GM12891 (cell line): ENCODE results near the gene CYP27A1.

Experiments used
- DNase-seq: peaks from one replicate; pipeline ENCODE4 v3.0.0; 2011; ENCODE audit warnings: low spot score; ENCODE audit not compliant: insufficient read length
- FAIRE-seq: peaks from 2 replicates; lab custom pipeline; 2011; peaks lifted over from hg19 to GRCh38; lab: Jason Lieb, UNC
- PAX5 ChIP-seq: IDR thresholded peaks from 2 replicates; pipeline ENCODE4 v1.6.1; 2011; ENCODE audit warnings: low read length, moderate library complexity, mild to moderate bottlenecking; ENCODE audit not compliant: insufficient read depth, severe bottlenecking
- POLR2A ChIP-seq: IDR thresholded peaks from 2 replicates; pipeline ENCODE4 v1.6.1; 2011; ENCODE audit warnings: low read depth, low read length, control low read depth
- POLR2AphosphoS5 ChIP-seq: IDR thresholded peaks from 2 replicates; pipeline ENCODE4 v1.6.1; 2011; ENCODE audit warnings: low read depth, low read length, control low read depth
- POU2F2 ChIP-seq: IDR thresholded peaks from 2 replicates; pipeline ENCODE4 v1.6.1; 2011; ENCODE audit warnings: low read depth, mild to moderate bottlenecking, control low read depth, low read length, moderate library complexity
- SPI1 ChIP-seq: IDR thresholded peaks from 2 replicates; pipeline ENCODE4 v1.6.1; 2011; ENCODE audit warnings: low read depth, low read length, control low read depth
- TAF1 ChIP-seq: IDR thresholded peaks from 2 replicates; pipeline ENCODE4 v1.6.1; 2011; ENCODE audit warnings: low read depth, low read length, control low read depth

The CYP27A1 gene

DNA sequence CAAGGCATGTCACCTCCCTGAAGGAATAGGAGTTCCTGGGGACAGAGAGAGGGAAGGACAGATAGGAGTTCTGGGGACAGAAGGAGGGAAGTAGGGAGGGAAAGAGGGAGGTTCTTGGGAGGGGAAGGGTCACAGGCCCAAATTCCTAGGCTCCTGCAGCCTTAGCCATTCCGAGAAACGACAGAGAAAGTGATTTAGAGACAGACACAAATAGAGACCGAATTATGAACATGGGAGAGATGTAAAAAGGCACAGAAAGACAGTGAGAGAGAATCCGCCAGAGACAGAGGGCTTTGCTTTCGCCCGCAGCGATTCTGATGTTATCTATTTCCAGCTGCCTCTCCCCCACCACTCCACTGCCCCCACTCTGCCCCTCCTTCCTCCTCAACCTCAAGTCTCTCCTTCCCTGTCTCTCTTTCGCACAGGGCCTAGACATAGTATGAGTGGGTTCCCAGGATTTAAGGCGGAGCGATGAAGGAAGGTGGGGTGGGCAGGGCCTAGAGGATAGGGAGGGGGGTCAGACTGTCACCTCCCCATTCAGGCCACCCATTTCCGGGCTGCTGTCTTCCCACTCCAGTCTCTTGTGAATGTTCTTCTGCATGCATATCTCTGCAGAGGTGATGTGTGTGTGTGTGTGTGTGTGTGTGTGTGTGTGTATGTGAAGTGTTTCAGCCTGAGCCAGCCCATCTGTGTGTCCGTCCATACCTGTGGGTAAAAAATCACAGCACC is 74.4 kb downstream of the CYP27A1 start:
- FAIRE-seq (no peak), DNase-seq (no peak)
- no peak for TF ChIP-seq SPI1

DNA sequence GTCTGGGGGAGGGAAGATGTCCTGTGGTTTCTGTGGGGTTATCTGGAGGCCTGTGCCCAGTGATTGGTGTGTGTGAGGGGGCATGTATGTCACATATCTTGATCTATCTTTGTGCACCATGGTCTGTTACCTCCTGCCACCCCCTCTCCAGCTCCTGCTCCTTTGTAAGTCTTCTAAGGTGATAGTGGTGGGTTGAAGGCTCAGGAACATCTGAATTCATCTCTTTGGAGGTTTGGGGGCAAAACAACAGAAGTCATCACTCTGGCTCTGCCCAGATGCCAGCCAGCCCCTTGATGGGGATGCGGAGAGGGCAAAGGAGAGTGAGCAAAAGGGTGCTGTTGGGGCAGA is 74.9 kb downstream of the CYP27A1 start:
- DNase-seq, result no peak
- TF ChIP-seq SPI1 (no peak), POLR2A (no peak)
- FAIRE-seq, result no peak

DNA sequence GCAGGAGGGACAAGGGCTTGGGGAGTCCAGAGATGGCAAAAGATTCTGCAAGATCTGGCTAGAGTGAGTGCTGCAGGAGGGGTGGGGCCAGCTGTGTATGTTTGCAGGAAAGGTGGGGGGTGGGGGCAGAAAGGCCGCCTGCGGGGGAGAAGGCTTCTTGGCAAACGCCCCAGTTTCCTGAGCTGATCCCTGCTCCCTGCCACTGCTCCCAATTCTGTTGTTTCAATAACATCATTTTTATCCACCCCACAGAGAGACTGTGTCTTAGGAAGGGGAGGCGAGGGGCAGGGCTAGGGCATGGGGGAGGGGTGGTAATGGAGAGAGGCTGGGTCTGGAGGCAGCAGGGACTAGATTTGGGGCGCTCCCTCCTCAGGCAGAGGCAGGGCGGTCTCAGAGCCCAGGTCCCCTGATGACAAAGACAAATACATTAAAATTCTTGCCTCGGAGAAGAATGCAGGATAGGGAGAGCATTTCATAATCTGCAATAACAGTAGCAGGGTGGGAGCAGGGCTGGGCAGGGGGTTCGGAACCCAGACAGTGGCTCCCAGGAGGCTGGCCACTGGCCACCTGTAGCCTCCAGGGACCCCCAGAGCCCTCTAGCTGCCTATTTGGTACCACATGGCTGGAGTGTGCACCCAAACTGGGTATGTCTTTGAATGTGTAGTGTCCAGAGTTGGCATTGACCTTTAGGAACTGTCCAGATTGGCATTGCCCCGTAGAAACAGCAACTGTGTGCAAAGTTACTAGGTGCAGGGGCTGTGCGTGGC is 75.6 kb downstream of the CYP27A1 start:
- no peak for TF ChIP-seq TAF1
- no peak for TF ChIP-seq SPI1
- no peak for TF ChIP-seq POLR2A
- TF ChIP-seq PAX5, result no peak
- FAIRE-seq (no peak), DNase-seq (no peak)

DNA sequence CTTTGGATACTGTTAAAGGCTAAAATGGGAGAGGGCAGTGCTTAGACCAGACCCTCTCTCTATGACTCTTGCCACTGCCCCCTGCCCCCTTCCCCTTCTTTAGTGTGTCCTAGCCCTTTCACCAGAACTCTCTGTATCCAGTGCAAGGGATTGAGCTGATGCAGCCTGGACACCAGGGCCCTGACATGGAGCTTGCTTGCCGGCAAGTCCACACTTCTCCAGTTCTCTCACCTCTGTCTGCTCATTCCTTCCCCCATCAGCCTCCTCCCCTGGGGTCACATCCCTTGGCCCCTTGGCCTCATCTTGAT is 76.1 kb downstream of the CYP27A1 start:
- TF ChIP-seq POLR2A, result no peak
- TF ChIP-seq SPI1, result no peak
- no peak for TF ChIP-seq POU2F2
- TF ChIP-seq POLR2AphosphoS5, result no peak
- no peak for TF ChIP-seq TAF1
- TF ChIP-seq PAX5, result no peak
- FAIRE-seq (no peak), DNase-seq (no peak)

DNA sequence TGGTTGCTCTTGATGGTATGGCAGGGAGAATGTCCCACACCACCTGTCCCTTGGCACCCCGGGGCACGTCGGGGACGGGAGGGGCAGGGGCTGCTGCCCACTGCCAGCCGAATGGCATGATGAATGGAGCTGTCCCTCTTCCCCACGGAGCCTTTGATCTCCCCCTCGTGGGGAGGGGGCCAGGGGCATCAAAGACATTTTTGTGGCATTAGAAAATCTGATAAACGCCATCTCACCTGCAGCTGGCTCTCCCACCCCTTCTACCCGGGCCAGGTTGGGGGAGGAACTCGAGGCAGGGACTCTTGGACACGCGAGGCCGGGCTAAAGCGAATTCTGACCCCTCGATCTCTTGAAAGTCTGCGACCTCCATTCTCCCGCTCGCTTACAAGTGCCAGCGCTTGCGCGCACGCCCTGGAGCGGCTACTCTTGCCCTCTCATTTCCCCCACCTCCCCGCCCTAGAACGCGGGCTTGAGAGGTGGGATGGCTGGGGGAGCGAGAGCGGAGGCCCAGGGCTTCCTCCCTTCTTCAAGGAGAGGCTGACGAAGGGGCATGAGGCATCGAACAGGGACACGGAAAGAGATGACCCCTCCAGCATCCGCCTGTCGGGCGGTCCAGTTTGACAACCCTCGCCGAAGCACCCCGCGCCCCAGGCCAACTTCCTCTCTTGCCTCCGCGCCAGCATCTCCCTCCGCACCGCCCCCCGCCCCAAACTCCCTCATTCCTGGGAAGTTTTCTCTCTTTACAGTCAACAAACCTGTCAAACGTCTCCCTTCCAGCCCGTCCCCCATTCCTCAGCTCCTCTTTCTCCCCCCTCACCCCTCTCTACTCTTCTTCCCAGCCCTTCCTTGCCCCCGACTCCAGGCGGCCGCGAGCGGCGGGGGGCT is 77.0 kb downstream of the CYP27A1 start:
- no peak for FAIRE-seq
- DNase-seq, result no peak
- TF ChIP-seq PAX5, result no peak
- TF ChIP-seq SPI1, result no peak
- no peak for TF ChIP-seq POLR2A
- no peak for TF ChIP-seq TAF1
- no peak for TF ChIP-seq POU2F2
- TF ChIP-seq POLR2AphosphoS5, result no peak

DNA sequence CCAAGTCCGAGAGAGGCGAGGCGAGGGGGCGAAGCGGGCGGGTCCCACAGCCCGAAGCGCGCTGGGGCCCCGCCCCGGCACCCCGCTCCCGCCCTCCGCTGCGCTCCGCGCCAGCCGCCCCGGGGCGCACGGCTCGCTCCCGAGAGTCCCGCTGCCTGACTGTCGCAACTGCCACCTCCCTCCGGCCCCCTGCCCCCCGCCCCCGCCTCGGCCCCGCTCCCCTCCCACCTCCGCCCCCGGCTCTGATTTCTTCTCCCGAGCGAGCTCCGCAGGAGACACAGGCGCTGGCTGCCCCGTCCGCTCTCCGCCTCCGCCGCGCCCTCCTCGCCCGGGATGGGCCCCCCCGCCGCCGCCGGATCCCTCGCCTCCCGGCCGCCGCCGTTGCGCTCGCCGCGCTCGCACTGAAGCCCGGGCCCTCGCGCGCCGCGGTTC is 77.6 kb downstream of the CYP27A1 start, which contains the start of gene WNT6:
Gene WNT6 (plus strand): TSS at position 250 of the 432 bp plus-strand sequence. CDS start 233 bp downstream, outside the sequence.
- TF ChIP-seq SPI1 (no peak), POLR2AphosphoS5 (no peak)
- FAIRE-seq (no peak), DNase-seq (no peak)

DNA sequence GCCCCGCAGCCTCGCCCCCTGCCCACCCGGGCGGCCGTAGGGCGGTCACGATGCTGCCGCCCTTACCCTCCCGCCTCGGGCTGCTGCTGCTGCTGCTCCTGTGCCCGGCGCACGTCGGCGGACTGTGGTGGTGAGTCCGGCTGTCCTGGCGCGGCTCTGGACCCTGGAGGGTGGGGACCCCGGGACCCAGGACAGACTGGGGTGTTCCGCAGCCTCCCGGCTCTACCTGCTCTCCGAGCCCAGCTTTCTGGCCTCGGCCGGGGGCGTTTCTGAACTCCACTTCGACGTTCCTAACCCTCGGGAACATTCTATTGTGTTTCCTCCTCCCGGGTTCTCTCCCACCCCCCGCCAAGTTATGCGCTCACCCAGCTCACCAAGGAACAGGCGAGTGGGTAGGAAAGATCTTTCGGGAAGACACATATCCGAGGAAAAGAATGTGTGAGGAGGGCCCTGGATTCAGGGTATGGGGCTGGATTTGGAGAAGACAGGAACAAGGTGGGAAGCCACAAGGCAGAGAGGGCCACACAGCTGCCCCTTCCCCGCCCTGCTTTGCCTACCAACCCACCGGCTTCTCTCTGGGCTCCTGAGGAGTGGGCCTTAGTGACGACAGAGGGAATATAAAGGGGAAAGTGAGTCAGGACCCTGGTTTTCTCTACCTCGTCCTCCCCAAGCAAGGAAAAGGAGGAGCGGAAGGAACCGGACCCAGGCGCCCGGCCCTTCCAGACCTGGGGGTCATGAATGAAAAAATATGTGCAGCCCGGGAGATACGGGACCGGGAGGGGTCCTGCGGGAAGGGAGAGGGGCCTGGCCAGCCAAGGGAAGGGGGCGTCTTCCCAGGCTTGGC is 78.3 kb downstream of the CYP27A1 start:
- FAIRE-seq (no peak), DNase-seq (peak; percentile 9)
- TF ChIP-seq POLR2AphosphoS5, result no peak
- no peak for TF ChIP-seq POLR2A
- no peak for TF ChIP-seq TAF1
- no peak for TF ChIP-seq SPI1
- no peak for TF ChIP-seq POU2F2
- TF ChIP-seq PAX5, result no peak

DNA sequence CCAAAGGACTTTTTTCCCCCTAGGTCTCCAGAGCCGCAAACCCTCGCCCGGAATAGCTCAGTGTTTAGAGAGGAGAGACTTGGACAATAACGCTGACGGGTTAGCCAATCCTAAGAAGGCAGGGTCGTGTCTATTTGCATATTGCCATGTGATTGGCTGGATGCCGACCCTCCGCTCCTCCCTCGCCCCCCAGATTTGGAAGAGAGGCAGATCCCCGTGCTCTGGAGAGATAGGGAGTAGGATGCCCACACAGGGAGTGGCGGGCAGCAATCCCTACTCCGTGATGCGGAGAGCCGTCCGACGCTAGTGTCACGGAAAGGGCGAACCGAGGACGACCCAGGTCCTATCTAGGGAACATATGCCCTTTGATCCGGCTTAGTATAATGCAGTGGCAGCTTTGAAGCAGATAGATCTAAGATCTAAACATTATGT is 79.0 kb downstream of the CYP27A1 start:
- DNase-seq, result peak; percentile 7
- peak; percentile 79; the same call in 1 of the 2 replicates for TF ChIP-seq POU2F2
- no peak for TF ChIP-seq POLR2A
- FAIRE-seq, result peak; percentile 70

DNA sequence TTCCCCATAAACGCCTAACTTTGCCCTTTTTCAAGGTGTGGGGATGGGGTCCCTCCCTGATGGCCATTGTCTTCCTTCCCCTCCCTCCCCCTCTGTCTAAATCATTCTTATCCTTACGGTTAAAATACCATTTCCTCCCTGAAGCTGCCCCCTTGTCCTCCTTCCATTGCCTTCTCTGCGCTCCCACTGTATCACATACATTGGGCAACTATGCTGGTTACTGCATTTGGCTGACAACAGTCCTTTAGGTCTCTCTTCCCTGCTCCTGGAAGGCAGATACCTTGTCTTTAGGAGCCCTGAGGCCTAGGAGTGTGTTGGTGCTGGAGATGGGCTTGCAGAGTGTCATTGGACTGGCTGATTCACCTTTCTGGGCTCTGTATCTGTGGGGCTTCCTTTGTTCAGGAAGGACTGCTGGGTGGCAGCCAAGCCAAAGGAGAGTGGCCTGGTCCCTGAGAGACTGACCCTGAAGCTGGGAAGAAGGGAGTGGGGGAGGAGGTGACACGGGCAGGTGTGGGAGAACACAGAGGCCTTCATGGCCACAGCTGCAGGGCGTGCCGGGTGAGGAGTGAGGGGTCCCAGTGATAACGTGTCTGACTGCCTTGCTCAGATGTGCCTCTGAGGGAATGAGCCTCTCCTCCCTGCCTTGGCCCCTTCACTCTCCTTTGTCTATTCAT is 79.8 kb downstream of the CYP27A1 start:
- TF ChIP-seq POLR2AphosphoS5 (no peak), TAF1 (no peak), SPI1 (no peak), POU2F2 (no peak), PAX5 (no peak), POLR2A (no peak)
- FAIRE-seq (no peak), DNase-seq (peak; percentile 0)
